Trophoblast cell (in vitro differentiated cells and primary cell): ENCODE results near the gene AJM1.

ENCODE experiments used
- DNase-seq, 2 donors: peaks; one replicate each; pipeline ENCODE4 v3.0.0-alpha.2; 2016
- H2AFZ ChIP-seq: 2 replicates; pipeline ENCODE4 v1.6.1; 2013; ENCODE audit warnings: low read length, moderate library complexity, mild to moderate bottlenecking; ENCODE audit not compliant: insufficient read depth, poor library complexity
- H2AK5ac ChIP-seq: 2 replicates; pipeline ENCODE4 v1.6.1; 2013; ENCODE audit warnings: mild to moderate bottlenecking, low read length
- H2BK120ac ChIP-seq: 2 replicates; pipeline ENCODE4 v1.6.1; 2013; ENCODE audit warnings: low read length, mild to moderate bottlenecking, moderate library complexity; ENCODE audit not compliant: insufficient read depth, poor library complexity
- H2BK12ac ChIP-seq: 2 replicates; pipeline ENCODE4 v1.6.1; 2013; ENCODE audit warnings: mild to moderate bottlenecking, low read length, moderate library complexity
- H2BK5ac ChIP-seq: 2 replicates; pipeline ENCODE4 v1.6.1; 2013; ENCODE audit warnings: low read length, low read depth, moderate library complexity, mild to moderate bottlenecking; ENCODE audit not compliant: poor library complexity
- H3K14ac ChIP-seq: 2 replicates; pipeline ENCODE4 v1.6.1; 2013; ENCODE audit warnings: mild to moderate bottlenecking, low read length
- H3K18ac ChIP-seq: 2 replicates; pipeline ENCODE4 v1.6.1; 2013; ENCODE audit warnings: mild to moderate bottlenecking, low read length
- H3K23ac ChIP-seq: 2 replicates; pipeline ENCODE4 v1.6.1; 2013; ENCODE audit warnings: low read length
- H3K27ac ChIP-seq: 2 replicates; pipeline ENCODE4 v1.5.1; 2013; ENCODE audit warnings: low read depth, mild to moderate bottlenecking, inconsistent platforms, low read length, moderate library complexity
- H3K27me3 ChIP-seq: 2 replicates; pipeline ENCODE4 v1.6.1; 2013; ENCODE audit warnings: inconsistent platforms, mild to moderate bottlenecking, low read length, moderate library complexity; ENCODE audit not compliant: insufficient read depth
- H3K36me3 ChIP-seq, 2 experiments: 1 replicate in 1 of 2; 2 replicates in 1 of 2; pipeline ENCODE4 v1.6.1; 2013; ENCODE audit warnings: low read length in 2 of 2, mild to moderate bottlenecking in 2 of 2, moderate library complexity in 1 of 2; ENCODE audit not compliant: insufficient read depth in 2 of 2, control insufficient read depth in 1 of 2
- H3K4ac ChIP-seq: 2 replicates; pipeline ENCODE4 v1.6.1; 2013; ENCODE audit warnings: low read depth, mild to moderate bottlenecking, low read length, moderate library complexity
- H3K4me1 ChIP-seq, 2 experiments: 1 replicate in 1 of 2; 2 replicates in 1 of 2; pipeline ENCODE4 v1.6.1; 2013; ENCODE audit warnings: low read length in 2 of 2, mild to moderate bottlenecking in 2 of 2, moderate library complexity in 1 of 2; ENCODE audit not compliant: insufficient read depth in 2 of 2, control insufficient read depth in 1 of 2
- H3K4me2 ChIP-seq: 2 replicates; pipeline ENCODE4 v1.6.1; 2013; ENCODE audit warnings: inconsistent platforms, mild to moderate bottlenecking, low read length, moderate library complexity
- H3K4me3 ChIP-seq: 2 replicates; pipeline ENCODE4 v1.5.1; 2013; ENCODE audit warnings: mild to moderate bottlenecking, low read depth, low read length, inconsistent platforms
- H3K79me1 ChIP-seq: one replicate; pipeline ENCODE4 v1.6.1; 2013; ENCODE audit warnings: low read length
- H3K79me2 ChIP-seq: 2 replicates; pipeline ENCODE4 v1.6.1; 2013; ENCODE audit warnings: low read length, mild to moderate bottlenecking; ENCODE audit not compliant: control insufficient read depth, insufficient read depth, poor library complexity
- H3K9ac ChIP-seq: 2 replicates; pipeline ENCODE4 v1.6.1; 2013; ENCODE audit warnings: mild to moderate bottlenecking, low read length
- H3K9me3 ChIP-seq: 2 replicates; pipeline ENCODE4 v1.6.1; 2013; ENCODE audit warnings: low read depth, mild to moderate bottlenecking, control low read depth, inconsistent platforms, low read length; ENCODE audit not compliant: insufficient read depth
- H4K12ac ChIP-seq: 2 replicates; pipeline ENCODE4 v1.6.1; 2013; ENCODE audit warnings: low read depth, mild to moderate bottlenecking, low read length, moderate library complexity
- H4K8ac ChIP-seq: 2 replicates; pipeline ENCODE4 v1.6.1; 2013; ENCODE audit warnings: low read depth, mild to moderate bottlenecking, low read length, moderate library complexity
- H4K91ac ChIP-seq: one replicate; pipeline ENCODE4 v1.6.1; 2013; ENCODE audit warnings: low read depth, mild to moderate bottlenecking, low read length, moderate library complexity
- WGBS: extraction: QIAGEN DNeasy Blood & Tissue Kit; methylation state at CpG from one replicate; pipeline ENCODE4 v1.1.7; 2013; ENCODE audit warnings: missing lambda C conversion rate; ENCODE audit not compliant: insufficient read length, insufficient coverage; ENCODE audit errors: extremely low coverage; 5-methylcytosine and 5-hydroxymethylcytosine counted together

The AJM1 gene

GRCh38 chr9:136838314-136839228, 3.7 kb upstream of the AJM1 start:
- H3K4me2 ChIP-seq, result no peak overlapping the region
- H2AK5ac ChIP-seq, result no peak overlapping the region
- no peak overlapping the region for H2BK120ac ChIP-seq
- no peak overlapping the region for H2BK12ac ChIP-seq
- H3K14ac ChIP-seq, result no peak overlapping the region
- peaks cover 51 to 57% of the 10 kb centered on the region in 2 experiments for H3K36me3 ChIP-seq
- no peak overlapping the region for H2AFZ ChIP-seq
- no peak overlapping the region for H3K9ac ChIP-seq
- no peak overlapping the region for H4K8ac ChIP-seq
- H3K79me1 ChIP-seq, result no peaks in the 10 kb centered on the region
- no peak overlapping the region for H3K4me3 ChIP-seq
- WGBS, result no CpG with 5 or more reads among the region's 29 CpGs
- H4K12ac ChIP-seq, result no peak overlapping the region
- H3K27ac ChIP-seq, result no peak overlapping the region
- H3K4me1 ChIP-seq, result peaks cover 0 to 3% of the 10 kb centered on the region in 2 experiments
- no peaks in the 10 kb centered on the region for H3K27me3 ChIP-seq
- no peak overlapping the region for H3K4ac ChIP-seq
- no peaks in the 10 kb centered on the region for H3K9me3 ChIP-seq
- H3K18ac ChIP-seq, result no peak overlapping the region
- H3K23ac ChIP-seq, result no peak overlapping the region
- H3K79me2 ChIP-seq, result no peaks in the 10 kb centered on the region
- H2BK5ac ChIP-seq, result no peak overlapping the region
- no peak for DNase-seq
- no peak overlapping the region for H4K91ac ChIP-seq

- Histone ChIP-seq H3K4me2 (no peak overlapping the region), H2BK12ac (no peak overlapping the region), H4K91ac (no peak overlapping the region), H2AFZ (no peak overlapping the region), H3K23ac (no peak overlapping the region), H3K4ac (no peak overlapping the region), H3K79me1 (no peaks in the 10 kb centered on the region), H3K18ac (no peak overlapping the region), H3K27me3 (no peaks in the 10 kb centered on the region), H3K9me3 (peaks cover 4% of the 10 kb centered on the region), H4K12ac (no peak overlapping the region), H3K27ac (no peak overlapping the region), H2BK5ac (no peak overlapping the region), H2AK5ac (no peak overlapping the region), H3K79me2 (no peaks in the 10 kb centered on the region), H3K4me1 (peaks cover 0 to 3% of the 10 kb centered on the region in 2 experiments), H3K14ac (no peak overlapping the region), H3K36me3 (peaks cover 47 to 53% of the 10 kb centered on the region in 2 experiments), H2BK120ac (no peak overlapping the region), H4K8ac (no peak overlapping the region), H3K4me3 (no peak overlapping the region), H3K9ac (no peak overlapping the region)
- no CpG with 5 or more reads among the region's 36 CpGs for WGBS
- no peak for DNase-seq
These were observed 2.8 kb upstream of the AJM1 start for GRCh38 chr9:136839229-136840139.

GRCh38 chr9:136840140-136840876, 2.0 kb upstream of the AJM1 start:
- no peak overlapping the region for H3K27ac ChIP-seq
- H3K27me3 ChIP-seq, result no peaks in the 10 kb centered on the region
- H3K9ac ChIP-seq, result no peak overlapping the region
- no CpG with 5 or more reads among the region's 32 CpGs for WGBS
- no peaks in the 10 kb centered on the region for H3K79me1 ChIP-seq
- H3K79me2 ChIP-seq, result no peaks in the 10 kb centered on the region
- no peak overlapping the region for H2AK5ac ChIP-seq
- H3K18ac ChIP-seq, result no peak overlapping the region
- H3K14ac ChIP-seq, result no peak overlapping the region
- no peak overlapping the region for H4K91ac ChIP-seq
- H2AFZ ChIP-seq, result no peak overlapping the region
- H2BK120ac ChIP-seq, result no peak overlapping the region
- peaks cover 0 to 3% of the 10 kb centered on the region in 2 experiments for H3K4me1 ChIP-seq
- peaks cover 6% of the 10 kb centered on the region for H3K9me3 ChIP-seq
- H3K36me3 ChIP-seq, result peaks cover 44 to 49% of the 10 kb centered on the region in 2 experiments
- H3K4me3 ChIP-seq, result no peak overlapping the region
- no peak overlapping the region for H2BK12ac ChIP-seq
- no peak overlapping the region for H3K4me2 ChIP-seq
- no peak overlapping the region for H4K12ac ChIP-seq
- H3K4ac ChIP-seq, result no peak overlapping the region
- no peak overlapping the region for H3K23ac ChIP-seq
- DNase-seq, result peak; percentile 69 to 72
- no peak overlapping the region for H2BK5ac ChIP-seq
- H4K8ac ChIP-seq, result no peak overlapping the region
